Spinal cord (tissue), 10 donors: Measurements from ENCODE around the gene TGFA. TPM values are rescaled to one million over a fixed set of nuclear protein-coding genes. Genes with fewer than 3 reads are reported as not detected.
A peak's percentile ranks its signal among the peaks of the same experiment; 100 is the strongest.

Source experiments
- DNase-seq, 6 donors: peaks; one replicate each; pipeline versions ENCODE4 v3.0.0 to v3.0.0-alpha.2; 2013 to 2015; ENCODE audit warnings: low spot score in 6 of 6, low read depth in 4 of 6
- H3K27ac ChIP-seq: one replicate; pipeline ENCODE4 v1.5.1; 2013; ENCODE audit warnings: low read depth, low read length, control low read depth
- H3K27me3 ChIP-seq: one replicate; pipeline ENCODE4 v1.6.1; 2013; ENCODE audit warnings: low read length; ENCODE audit not compliant: control insufficient read depth, insufficient read depth
- H3K36me3 ChIP-seq: one replicate; pipeline ENCODE4 v1.6.1; 2013; ENCODE audit warnings: low read length; ENCODE audit not compliant: control insufficient read depth, insufficient read depth
- H3K4me1 ChIP-seq: one replicate; pipeline ENCODE4 v1.6.1; 2013; ENCODE audit warnings: low read length; ENCODE audit not compliant: control insufficient read depth, insufficient read depth
- H3K4me3 ChIP-seq: one replicate; pipeline ENCODE4 v1.5.1; 2013; ENCODE audit warnings: low read depth, low read length, control low read depth
- H3K9me3 ChIP-seq: one replicate; pipeline ENCODE4 v1.6.1; 2013; ENCODE audit warnings: low read length; ENCODE audit not compliant: control insufficient read depth, insufficient read depth
- WGBS: methylation state at CpG from one replicate; pipeline ENCODE4 v1.1.5; 2013; ENCODE audit warnings: missing lambda C conversion rate; ENCODE audit not compliant: insufficient coverage; 5-methylcytosine and 5-hydroxymethylcytosine counted together
- polyA plus RNA-seq, 2 donors: library from polyadenylated mRNA; unstranded; fragments of 120-200 nt; gene quantifications; one replicate each; pipeline ENCODE4 v1.2.1, GENCODE V29; 2013; ENCODE audit not compliant: insufficient read length in 2 of 2
- total RNA-seq, 2 donors: library from RNA; depleted of rRNA in 1 of 2; stranded (reverse); fragments of 120-200 nt in 1 of 2; fragments of >200 nt in 1 of 2; gene quantifications; one replicate each; pipeline versions ENCODE4 v1.2.3 to v1.2.4, GENCODE V29; 2013 to 2014
- donor health status: healthy.

Gene TGFA
- total and polyA plus RNA-seq, 4 donors = 7.8 to 39.6 (median 23.0) TPM

DNA sequence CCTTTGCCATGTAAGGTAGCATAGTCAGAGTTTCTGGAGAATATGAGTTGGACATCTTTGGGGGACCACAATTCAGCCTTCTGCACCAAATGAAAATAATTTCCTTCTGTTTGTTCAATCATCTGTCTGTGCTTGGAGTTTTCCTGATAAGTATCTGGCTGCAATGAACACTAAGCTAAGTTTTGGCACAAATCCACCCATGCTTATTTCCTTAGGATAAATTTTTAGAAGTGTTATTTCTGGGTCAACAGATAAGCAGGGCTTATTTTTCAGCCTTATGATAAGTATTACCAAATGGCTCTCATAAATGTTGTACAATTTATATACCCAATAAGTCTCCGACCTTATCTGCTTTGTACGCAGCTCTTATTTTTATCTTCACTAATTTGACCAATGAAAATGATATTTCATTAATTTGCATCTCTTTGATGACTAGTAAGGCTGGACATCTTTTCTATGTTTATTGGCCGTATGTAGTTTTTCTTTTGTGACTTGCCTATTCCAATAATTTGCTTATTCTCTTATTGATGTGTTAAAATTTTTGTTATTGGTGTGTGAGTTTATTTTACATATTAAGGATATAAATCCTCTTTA is 59.2 kb downstream of the TGFA start:
- WGBS = no CpG with 5 or more reads among the region's 3 CpGs
- H3K9me3 ChIP-seq = no peaks in the 10 kb centered on the region
- H3K27ac ChIP-seq = no peak overlapping the region
- H3K27me3 ChIP-seq = no peaks in the 10 kb centered on the region
- no peaks in the 10 kb centered on the region for H3K36me3 ChIP-seq
- H3K4me1 ChIP-seq = peaks cover 5% of the 10 kb centered on the region
- no peak for DNase-seq
- no peak overlapping the region for H3K4me3 ChIP-seq

DNA sequence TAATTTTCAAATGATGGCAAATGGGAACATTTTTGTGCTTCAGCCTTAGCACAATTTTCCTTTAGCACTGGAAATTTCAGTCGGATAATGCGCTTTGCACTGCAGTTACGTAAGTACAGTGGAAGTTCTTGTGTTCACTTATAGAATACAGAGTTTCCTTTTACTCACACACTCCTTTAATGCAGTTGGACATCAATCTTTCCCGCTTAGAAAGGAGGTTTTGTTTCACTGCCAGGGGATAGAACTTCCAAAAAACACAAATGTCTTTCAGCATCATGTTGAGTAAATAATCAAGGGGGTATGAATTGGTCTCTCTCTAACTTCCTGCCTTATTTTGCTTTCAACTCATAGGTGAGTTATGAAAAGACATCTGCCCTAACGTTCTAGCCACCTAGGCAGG is 63.2 kb downstream of the TGFA start:
- Histone ChIP-seq H3K36me3 (no peaks in the 10 kb centered on the region), H3K27ac (peak overlapping the region; percentile 53), H3K4me1 (peaks cover 11% of the 10 kb centered on the region), H3K9me3 (no peaks in the 10 kb centered on the region), H3K4me3 (no peak overlapping the region), H3K27me3 (no peaks in the 10 kb centered on the region)
- 17% methylated on average over 1 of the region's 5 CpGs for WGBS
- DNase-seq = peak in 5 of 6 donors; percentile 21 to 81 (median 55)

- WGBS = 90% methylated on average over 6 of the region's 10 CpGs
- H3K4me1 ChIP-seq = peaks cover 11% of the 10 kb centered on the region
Measured at GRCh38 chr2:70489165-70489564, 64.5 kb downstream of the TGFA start.

DNA sequence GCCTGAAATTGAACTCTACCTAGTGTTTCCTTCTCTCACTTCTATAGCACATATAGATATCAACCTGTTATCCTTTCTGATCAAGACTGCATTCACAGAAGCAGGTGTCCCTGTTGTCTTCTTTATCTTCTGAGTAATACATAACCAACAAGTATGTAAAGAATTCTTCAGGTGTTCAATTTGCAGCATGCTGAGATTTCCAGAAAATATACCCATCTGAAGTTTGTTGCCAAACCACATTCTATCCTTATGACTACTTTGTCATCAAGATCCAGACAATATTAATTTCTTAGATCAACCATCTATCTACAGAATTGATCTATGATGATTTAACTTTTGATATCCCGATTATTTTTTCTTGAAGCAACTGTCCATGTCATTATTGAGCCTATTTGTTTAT is 69.5 kb downstream of the TGFA start:
- Histone ChIP-seq H3K9me3 (peaks cover 2% of the 10 kb centered on the region), H3K27ac (no peak overlapping the region), H3K27me3 (no peaks in the 10 kb centered on the region), H3K36me3 (no peaks in the 10 kb centered on the region), H3K4me1 (peaks cover 6% of the 10 kb centered on the region), H3K4me3 (no peak overlapping the region)
- WGBS = no CpG with 5 or more reads among the region's 1 CpG
- no peak for DNase-seq

More at GRCh38 chr2:70489165-70489564, 64.5 kb downstream of the TGFA start:
- H3K9me3 ChIP-seq = no peaks in the 10 kb centered on the region
- H3K27ac ChIP-seq = peak overlapping the region; percentile 10
- H3K36me3 ChIP-seq = no peaks in the 10 kb centered on the region
- DNase-seq = no peak
- no peaks in the 10 kb centered on the region for H3K27me3 ChIP-seq
- H3K4me3 ChIP-seq = no peak overlapping the region

GRCh38 chr2:70482401-70482800 is 71.2 kb downstream of the TGFA start:
- no peak for DNase-seq
- Histone ChIP-seq H3K36me3 (no peaks in the 10 kb centered on the region), H3K4me3 (no peak overlapping the region), H3K27ac (no peak overlapping the region), H3K4me1 (peaks cover 3% of the 10 kb centered on the region), H3K27me3 (no peaks in the 10 kb centered on the region), H3K9me3 (peaks cover 2% of the 10 kb centered on the region)

GRCh38 chr2:70480468-70480867 is 73.2 kb downstream of the TGFA start:
- no peaks in the 10 kb centered on the region for H3K27me3 ChIP-seq
- no peak overlapping the region for H3K27ac ChIP-seq
- DNase-seq = no peak
- H3K9me3 ChIP-seq = peaks cover 2% of the 10 kb centered on the region
- 63% methylated on average over 2 of the region's 5 CpGs for WGBS
- peaks cover 3% of the 10 kb centered on the region for H3K4me1 ChIP-seq
- H3K36me3 ChIP-seq = no peaks in the 10 kb centered on the region
- H3K4me3 ChIP-seq = no peak overlapping the region

DNA sequence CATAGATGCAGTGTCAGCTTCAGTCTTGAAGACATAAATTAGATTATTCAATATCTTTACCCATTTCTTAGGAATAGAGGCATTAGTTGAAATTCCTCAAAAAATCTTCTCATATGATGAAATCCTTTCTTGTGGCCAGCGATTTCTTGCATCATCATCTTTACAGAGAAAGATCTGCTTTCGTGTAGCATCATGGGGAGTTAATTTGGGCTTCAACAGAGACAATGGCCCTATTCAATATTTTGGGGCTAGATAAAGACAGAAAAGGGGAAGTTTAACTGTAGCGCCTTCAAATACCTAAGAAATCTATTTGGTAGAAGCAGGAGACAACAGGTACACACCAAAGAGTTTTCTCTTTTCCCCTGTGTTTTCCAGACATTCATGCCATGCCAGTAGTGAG is 73.8 kb downstream of the TGFA start:
- H3K4me3 ChIP-seq = no peak overlapping the region
- no peaks in the 10 kb centered on the region for H3K27me3 ChIP-seq
- peaks cover 3% of the 10 kb centered on the region for H3K4me1 ChIP-seq
- peaks cover 2% of the 10 kb centered on the region for H3K9me3 ChIP-seq
- H3K36me3 ChIP-seq = no peaks in the 10 kb centered on the region
- H3K27ac ChIP-seq = no peak overlapping the region
- no CpG with 5 or more reads among the region's 3 CpGs for WGBS
- no peak for DNase-seq

- Histone ChIP-seq H3K27ac (no peak overlapping the region), H3K36me3 (no peaks in the 10 kb centered on the region), H3K4me1 (peaks cover 11% of the 10 kb centered on the region), H3K4me3 (no peak overlapping the region), H3K27me3 (no peaks in the 10 kb centered on the region), H3K9me3 (peaks cover 2% of the 10 kb centered on the region)
- DNase-seq = no peak
- 15% methylated on average over 1 of the region's 1 CpG for WGBS
Measured at GRCh38 chr2:70477441-70477844, 76.2 kb downstream of the TGFA start.

DNA sequence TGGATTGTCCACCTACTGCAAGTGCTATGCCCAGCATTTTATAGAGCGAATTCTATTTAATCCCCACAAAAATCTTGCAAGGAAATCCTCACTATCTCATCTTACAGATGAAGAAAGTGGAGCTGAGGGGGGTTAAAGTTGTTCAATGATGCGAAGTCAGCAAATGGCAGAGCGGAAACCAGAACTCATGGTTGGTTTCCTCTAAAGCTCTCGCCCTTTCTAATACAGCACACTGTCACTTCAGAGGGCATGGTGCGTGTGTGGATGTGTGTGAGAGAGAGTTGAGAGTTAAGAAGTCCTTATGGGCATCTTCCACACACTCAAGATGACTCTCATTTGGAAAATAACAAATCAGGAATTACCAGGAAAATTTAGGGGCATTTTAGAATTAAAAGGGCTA is 78.4 kb downstream of the TGFA start:
- no peak overlapping the region for H3K4me3 ChIP-seq
- peaks cover 23% of the 10 kb centered on the region for H3K4me1 ChIP-seq
- WGBS = no CpG with 5 or more reads among the region's 5 CpGs
- H3K9me3 ChIP-seq = no peaks in the 10 kb centered on the region
- no peaks in the 10 kb centered on the region for H3K36me3 ChIP-seq
- no peak overlapping the region for H3K27ac ChIP-seq
- H3K27me3 ChIP-seq = no peaks in the 10 kb centered on the region
- DNase-seq = peak in 1 of 6 donors; percentile 58

- Histone ChIP-seq H3K9me3 (no peaks in the 10 kb centered on the region), H3K36me3 (no peaks in the 10 kb centered on the region), H3K4me1 (peaks cover 20% of the 10 kb centered on the region), H3K27me3 (no peaks in the 10 kb centered on the region), H3K27ac (no peak overlapping the region), H3K4me3 (no peak overlapping the region)
- WGBS = no CpG with 5 or more reads among the region's 1 CpG
- DNase-seq = no peak
Measured at GRCh38 chr2:70474256-70474848, 79.3 kb downstream of the TGFA start.
